Lung (tissue), 12 donors: ENCODE results near the gene METRNL. TPM values are rescaled to one million over a fixed set of nuclear protein-coding genes. Genes with fewer than 3 reads are reported as not detected.
A peak's percentile ranks its signal among the peaks of the same experiment; 100 is the strongest.

Source experiments
- ATAC-seq: fragments of 200-7000 bp; cut with Tn5 transposase; one replicate; pipeline ENCODE4 v1.9.1; 2020; ENCODE audit warnings: moderate number of reproducible peaks; ENCODE audit not compliant: insufficient read depth, low FRiP score
- DNase-seq, 3 donors: peaks; one replicate each; pipeline ENCODE4 v3.0.0-alpha.2; 2013 to 2017
- H3K27ac ChIP-seq, 2 donors: one replicate each; pipeline ENCODE4 v1.5.1; 2013; ENCODE audit warnings: mild to moderate bottlenecking in 2 of 2, moderate library complexity in 2 of 2, control low read depth in 1 of 2, inconsistent platforms in 1 of 2, low read depth in 1 of 2, low read length in 1 of 2
- H3K27me3 ChIP-seq, 3 donors: one replicate each; pipeline ENCODE4 v1.5.1; 2013; ENCODE audit warnings: low read length in 2 of 3; ENCODE audit not compliant: control insufficient read depth in 3 of 3, insufficient read depth in 3 of 3
- H3K36me3 ChIP-seq, 4 donors: one replicate each; pipeline ENCODE4 v1.5.1; 2013; ENCODE audit warnings: low read length in 4 of 4, mild to moderate bottlenecking in 1 of 4, moderate library complexity in 1 of 4; ENCODE audit not compliant: control insufficient read depth in 4 of 4, insufficient read depth in 4 of 4
- H3K4me1 ChIP-seq, 5 donors: one replicate each; pipeline ENCODE4 v1.5.1; 2013; ENCODE audit warnings: low read length in 5 of 5, mild to moderate bottlenecking in 2 of 5, moderate library complexity in 1 of 5; ENCODE audit not compliant: control insufficient read depth in 5 of 5, insufficient read depth in 5 of 5
- H3K4me3 ChIP-seq: one replicate; pipeline ENCODE4 v1.5.1; 2013; ENCODE audit warnings: mild to moderate bottlenecking, control low read depth, moderate library complexity
- H3K9ac ChIP-seq, 2 donors: one replicate each; pipeline ENCODE4 v1.5.1; 2013; ENCODE audit warnings: low read length in 2 of 2, control low read depth in 1 of 2; ENCODE audit not compliant: insufficient read depth in 1 of 2
- H3K9me3 ChIP-seq, 4 donors: one replicate each; pipeline ENCODE4 v1.5.1; 2013; ENCODE audit warnings: low read length in 3 of 4, mild to moderate bottlenecking in 1 of 4, moderate library complexity in 1 of 4; ENCODE audit not compliant: control insufficient read depth in 4 of 4, insufficient read depth in 3 of 4
- WGBS, 2 donors: extraction: QIAGEN DNeasy Blood & Tissue Kit; methylation state at CpG; one replicate each; pipeline ENCODE4 v1.1.7; 2013; 5-methylcytosine and 5-hydroxymethylcytosine counted together
- polyA plus RNA-seq, 2 donors: library from polyadenylated mRNA; stranded (reverse); fragments of 200-250 nt; gene quantifications; one replicate each; pipeline ENCODE4 v1.2.1, GENCODE V29; 2013
- total RNA-seq, 2 donors: library from RNA; depleted of rRNA in 1 of 2; stranded (reverse); fragments of >200 nt in 1 of 2; gene quantifications; one replicate each; pipeline ENCODE4 v1.2.1, GENCODE V29; 2014 to 2021
- TF ChIP-seq, protein P1 (sequence below): IDR thresholded peaks from 2 replicates; pipeline ENCODE4 v1.5.1; 2012; ENCODE audit warnings: mild to moderate bottlenecking; ENCODE audit errors: control extremely low read depth, extremely low read depth
- donor health status: control.
- donor health status: control.
- donor health status: Bipolar disorder and iron deficiency.
- donor health status: healthy.
- donor health status: DM: yes; HTN: yes; CAD: no.

The METRNL gene
- total and polyA plus RNA-seq, 4 donors = 48.2 to 181 (median 65.0) TPM

DNA sequence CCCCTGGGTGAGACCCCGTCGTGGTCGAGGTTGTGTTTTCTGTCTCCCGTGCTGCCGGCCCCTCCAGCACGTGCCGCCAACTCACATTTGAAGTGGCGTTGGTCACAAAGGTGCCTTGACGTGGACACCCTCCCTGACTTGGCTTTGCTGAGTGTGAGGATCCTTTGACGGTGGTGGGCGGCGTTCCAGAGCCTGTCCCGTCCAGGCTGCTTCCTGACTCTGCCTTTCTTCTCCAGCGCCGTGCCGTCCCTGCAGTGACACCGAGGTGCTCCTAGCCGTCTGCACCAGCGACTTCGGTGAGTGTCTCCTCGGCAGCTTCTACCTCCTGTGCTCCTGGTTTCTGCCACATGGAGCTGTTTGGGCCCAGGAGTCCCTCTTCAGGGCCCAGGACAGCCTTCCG, 13.5 kb downstream of the METRNL start:
- no peak overlapping the region for H3K4me3 ChIP-seq
- H3K9me3 ChIP-seq = peaks cover 0 to 2% (median 0%) of the 10 kb centered on the region in 4 donors
- DNase-seq (no peak), ATAC-seq (no peak)
- no peaks in the 10 kb centered on the region for H3K27me3 ChIP-seq
- 85 to 87% methylated on average over 22 of the region's 22 CpGs for WGBS, 2 donors
- peaks cover 6 to 37% (median 10%) of the 10 kb centered on the region in 4 donors for H3K36me3 ChIP-seq
- TF ChIP-seq, protein P1, sequence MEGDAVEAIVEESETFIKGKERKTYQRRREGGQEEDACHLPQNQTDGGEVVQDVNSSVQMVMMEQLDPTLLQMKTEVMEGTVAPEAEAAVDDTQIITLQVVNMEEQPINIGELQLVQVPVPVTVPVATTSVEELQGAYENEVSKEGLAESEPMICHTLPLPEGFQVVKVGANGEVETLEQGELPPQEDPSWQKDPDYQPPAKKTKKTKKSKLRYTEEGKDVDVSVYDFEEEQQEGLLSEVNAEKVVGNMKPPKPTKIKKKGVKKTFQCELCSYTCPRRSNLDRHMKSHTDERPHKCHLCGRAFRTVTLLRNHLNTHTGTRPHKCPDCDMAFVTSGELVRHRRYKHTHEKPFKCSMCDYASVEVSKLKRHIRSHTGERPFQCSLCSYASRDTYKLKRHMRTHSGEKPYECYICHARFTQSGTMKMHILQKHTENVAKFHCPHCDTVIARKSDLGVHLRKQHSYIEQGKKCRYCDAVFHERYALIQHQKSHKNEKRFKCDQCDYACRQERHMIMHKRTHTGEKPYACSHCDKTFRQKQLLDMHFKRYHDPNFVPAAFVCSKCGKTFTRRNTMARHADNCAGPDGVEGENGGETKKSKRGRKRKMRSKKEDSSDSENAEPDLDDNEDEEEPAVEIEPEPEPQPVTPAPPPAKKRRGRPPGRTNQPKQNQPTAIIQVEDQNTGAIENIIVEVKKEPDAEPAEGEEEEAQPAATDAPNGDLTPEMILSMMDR = no peak
- H3K27ac ChIP-seq = peak overlapping the region in 1 of 2 donors; percentile 15
- H3K4me1 ChIP-seq = peaks cover 0 to 28% (median 3%) of the 10 kb centered on the region in 5 donors
- no peak overlapping the region for H3K9ac ChIP-seq

DNA sequence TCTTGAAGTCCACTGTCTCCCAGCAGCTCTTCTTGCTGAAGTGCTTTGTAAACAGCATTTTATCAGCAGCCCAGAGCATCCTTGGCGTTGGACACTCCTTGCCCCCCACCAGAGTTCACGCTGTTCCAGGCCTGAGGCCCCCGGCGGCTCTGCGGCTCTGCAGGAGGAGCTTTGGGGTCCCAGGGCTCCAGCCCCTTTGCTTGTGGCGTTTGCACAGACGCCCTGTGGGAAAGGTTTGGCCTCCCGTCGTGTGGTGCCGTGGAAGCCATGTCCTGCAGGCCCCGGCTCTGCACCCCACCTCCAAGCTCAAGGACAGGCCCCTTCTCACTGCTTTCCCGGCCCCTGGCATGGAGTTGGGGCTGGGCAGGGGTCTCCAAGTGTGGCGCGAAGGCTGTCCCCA, 14.1 kb downstream of the METRNL start:
- DNase-seq (no peak), ATAC-seq (no peak)
- no peak overlapping the region for H3K4me3 ChIP-seq
- peaks cover 0 to 28% (median 7%) of the 10 kb centered on the region in 5 donors for H3K4me1 ChIP-seq
- H3K27me3 ChIP-seq = no peaks in the 10 kb centered on the region
- WGBS, 2 donors = 92 to 95% methylated on average over 14 of the region's 14 CpGs
- H3K27ac ChIP-seq = no peak overlapping the region
- peaks cover 6 to 35% (median 10%) of the 10 kb centered on the region in 4 donors for H3K36me3 ChIP-seq
- peaks cover 0 to 2% (median 0%) of the 10 kb centered on the region in 4 donors for H3K9me3 ChIP-seq
- no peak overlapping the region for H3K9ac ChIP-seq
- TF ChIP-seq, protein P1 = no peak

DNA sequence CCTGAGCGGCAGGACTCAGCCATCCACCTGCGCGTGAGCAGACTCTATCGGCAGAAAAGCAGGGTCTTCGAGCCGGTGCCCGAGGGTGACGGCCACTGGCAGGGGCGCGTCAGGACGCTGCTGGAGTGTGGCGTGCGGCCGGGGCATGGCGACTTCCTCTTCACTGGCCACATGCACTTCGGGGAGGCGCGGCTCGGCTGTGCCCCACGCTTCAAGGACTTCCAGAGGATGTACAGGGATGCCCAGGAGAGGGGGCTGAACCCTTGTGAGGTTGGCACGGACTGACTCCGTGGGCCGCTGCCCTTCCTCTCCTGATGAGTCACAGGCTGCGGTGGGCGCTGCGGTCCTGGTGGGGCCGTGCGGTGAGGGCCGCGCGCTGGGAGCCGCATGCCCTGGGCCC, 14.9 kb downstream of the METRNL start:
- Histone ChIP-seq H3K36me3 (peaks cover 6 to 33% (median 10%) of the 10 kb centered on the region in 4 donors), H3K27me3 (no peaks in the 10 kb centered on the region), H3K4me1 (peaks cover 0 to 31% (median 14%) of the 10 kb centered on the region in 5 donors), H3K4me3 (no peak overlapping the region), H3K27ac (no peak overlapping the region), H3K9me3 (peaks cover 0 to 2% (median 0%) of the 10 kb centered on the region in 4 donors), H3K9ac (no peak overlapping the region)
- ATAC-seq (no peak), DNase-seq (no peak)
- 95 to 96% methylated on average over 32 of the region's 32 CpGs for WGBS, 2 donors
- TF ChIP-seq, protein P1 = no peak

GRCh38 chr17:83095016-83095415, 15.6 kb downstream of the METRNL start:
- peaks cover 0 to 2% (median 0%) of the 10 kb centered on the region in 4 donors for H3K9me3 ChIP-seq
- H3K27ac ChIP-seq = no peak overlapping the region
- peaks cover 0 to 34% (median 20%) of the 10 kb centered on the region in 5 donors for H3K4me1 ChIP-seq
- no peaks in the 10 kb centered on the region for H3K27me3 ChIP-seq
- no peak for ATAC-seq
- TF ChIP-seq, protein P1 = no peak
- peaks cover 6 to 28% (median 10%) of the 10 kb centered on the region in 4 donors for H3K36me3 ChIP-seq
- H3K9ac ChIP-seq = no peak overlapping the region
- DNase-seq = no peak
- H3K4me3 ChIP-seq = no peak overlapping the region
- 95 to 97% methylated on average over 23 of the region's 23 CpGs for WGBS, 2 donors
